ENCODE measurements around the gene PPP1R12C.

Gene PPP1R12C

GRCh38 chr19:55146705-55147273 is 29.4 kb upstream of the PPP1R12C start:
- in situ Hi-C loops (cut with MboI; ENCODE audit: low sequenced_read_pairs), result no loop called here

- in situ Hi-C loops (cut with MboI; ENCODE audit: low sequenced_read_pairs), result no loop called here
Measured at GRCh38 chr19:55146078-55146704, 28.8 kb upstream of the PPP1R12C start.

GRCh38 chr19:55145232-55145631 is 27.8 kb upstream of the PPP1R12C start:
- in situ Hi-C loops (cut with MboI; ENCODE audit: low sequenced_read_pairs), result no loop called here

- in situ Hi-C loops (cut with MboI; ENCODE audit: low sequenced_read_pairs), result no loop called here
Measured at GRCh38 chr19:55141696-55142095, 24.3 kb upstream of the PPP1R12C start.

GRCh38 chr19:55137915-55138314 is 20.5 kb upstream of the PPP1R12C start:
- in situ Hi-C loops (cut with MboI; ENCODE audit: low sequenced_read_pairs), result no loop called here

- in situ Hi-C loops (cut with MboI; ENCODE audit: low sequenced_read_pairs), result no loop called here
Measured at GRCh38 chr19:55136399-55137102, 19.1 kb upstream of the PPP1R12C start.

GRCh38 chr19:55134736-55135135 is 17.3 kb upstream of the PPP1R12C start:
- in situ Hi-C loops (cut with MboI; ENCODE audit: low sequenced_read_pairs), result no loop called here

- in situ Hi-C loops (cut with MboI; ENCODE audit: low sequenced_read_pairs), result no loop called here
Measured at GRCh38 chr19:55133639-55134444, 16.4 kb upstream of the PPP1R12C start.

GRCh38 chr19:55132453-55133129 is 15.2 kb upstream of the PPP1R12C start:
- in situ Hi-C loops (cut with MboI; ENCODE audit: low sequenced_read_pairs), result no loop called here

GRCh38 chr19:55131421-55131820 is 14.0 kb upstream of the PPP1R12C start:
- in situ Hi-C loops (cut with MboI; ENCODE audit: low sequenced_read_pairs), result no loop called here

- in situ Hi-C loops (cut with MboI; ENCODE audit: low sequenced_read_pairs), result no loop called here
Measured at GRCh38 chr19:55119053-55119452, 1.6 kb upstream of the PPP1R12C start.

GRCh38 chr19:55118401-55118991 is 1.1 kb upstream of the PPP1R12C start:
- in situ Hi-C loops (cut with MboI; ENCODE audit: low sequenced_read_pairs), result no loop called here

GRCh38 chr19:55117663-55118391 is 390 bp upstream of the PPP1R12C start:
- in situ Hi-C loops (cut with MboI; ENCODE audit: low sequenced_read_pairs), result no loop called here

GRCh38 chr19:55116232-55116858 is 1.1 kb downstream of the PPP1R12C start:
- in situ Hi-C loops (cut with MboI; ENCODE audit: low sequenced_read_pairs), result no loop called here

- in situ Hi-C loops (cut with MboI; ENCODE audit: low sequenced_read_pairs), result no loop called here
Measured at GRCh38 chr19:55115446-55116065, 1.9 kb downstream of the PPP1R12C start.

GRCh38 chr19:55114566-55115145 is 2.8 kb downstream of the PPP1R12C start:
- in situ Hi-C loops (cut with MboI; ENCODE audit: low sequenced_read_pairs), result no loop called here

- in situ Hi-C loops (cut with MboI; ENCODE audit: low sequenced_read_pairs), result no loop called here
Measured at GRCh38 chr19:55113570-55114039, 3.8 kb downstream of the PPP1R12C start.

- in situ Hi-C loops (cut with MboI; ENCODE audit: low sequenced_read_pairs), result no loop called here
Measured at GRCh38 chr19:55112777-55113569, 4.5 kb downstream of the PPP1R12C start.

Measured in hTERT RPE-1 (cell line).